ENCODE results near the gene UBE2C. TPM values are rescaled to one million over a fixed set of nuclear protein-coding genes. Genes with fewer than 3 reads are reported as not detected.
A peak's percentile ranks its signal among the peaks of the same experiment; 100 is the strongest.
"Not testable (repeated sequence)": the region's sequence is repeated elsewhere in the genome, so short reads cannot be mapped to it uniquely, and the experiment has no call there.

The UBE2C gene
- polyA plus RNA-seq, 2 donors, result 53.1 to 83.4 TPM

GRCh38 chr20:45796337-45797065 is 15.9 kb upstream of the UBE2C start:
- no peaks in the 10 kb centered on the region for H3K9me3 ChIP-seq (ENCODE audit: control insufficient read depth in 2 of 2, insufficient read depth in 1 of 2, low read depth in 1 of 2, low read length in 1 of 2)
- no peaks in the 10 kb centered on the region for H3K27me3 ChIP-seq (ENCODE audit: control insufficient read depth in 1 of 2, insufficient read depth in 2 of 2, low read length in 2 of 2)
- H3K4me3 ChIP-seq (ENCODE audit: low read depth in 1 of 2, low read length in 2 of 2), result no peak overlapping the region
- H3K27ac ChIP-seq (ENCODE audit: low read depth in 2 of 2, low read length in 1 of 2), result no peak overlapping the region
- H3K4me1 ChIP-seq (ENCODE audit: control insufficient read depth in 2 of 2, insufficient read depth in 2 of 2, low read length in 1 of 2), result peaks cover 4 to 6% of the 10 kb centered on the region in 2 donors
- peaks cover 4 to 15% of the 10 kb centered on the region in 2 donors for H3K36me3 ChIP-seq (ENCODE audit: control insufficient read depth in 2 of 2, insufficient read depth in 2 of 2, low read length in 1 of 2)
- 94 to 95% methylated on average over 11 of the region's 11 CpGs for WGBS, 2 donors

- H3K4me3 ChIP-seq (ENCODE audit: low read depth in 1 of 2, low read length in 2 of 2); H3K9me3 ChIP-seq (ENCODE audit: control insufficient read depth in 2 of 2, insufficient read depth in 1 of 2, low read depth in 1 of 2, low read length in 1 of 2); H3K27ac ChIP-seq (ENCODE audit: low read depth in 2 of 2, low read length in 1 of 2); H3K27me3 ChIP-seq (ENCODE audit: control insufficient read depth in 1 of 2, insufficient read depth in 2 of 2, low read length in 2 of 2); H3K4me1 ChIP-seq (ENCODE audit: control insufficient read depth in 2 of 2, insufficient read depth in 2 of 2, low read length in 1 of 2): not testable (repeated sequence)
- peaks cover 10 to 17% of the 10 kb centered on the region in 2 donors for H3K36me3 ChIP-seq (ENCODE audit: control insufficient read depth in 2 of 2, insufficient read depth in 2 of 2, low read length in 1 of 2)
- no CpG with 5 or more reads among the region's 1 CpG for WGBS, 2 donors
Measured at GRCh38 chr20:45797510-45797909, 14.9 kb upstream of the UBE2C start.

GRCh38 chr20:45797955-45798354 is 14.5 kb upstream of the UBE2C start:
- H3K27ac ChIP-seq (ENCODE audit: low read depth in 2 of 2, low read length in 1 of 2); H3K4me1 ChIP-seq (ENCODE audit: control insufficient read depth in 2 of 2, insufficient read depth in 2 of 2, low read length in 1 of 2); H3K4me3 ChIP-seq (ENCODE audit: low read depth in 1 of 2, low read length in 2 of 2); H3K27me3 ChIP-seq (ENCODE audit: control insufficient read depth in 1 of 2, insufficient read depth in 2 of 2, low read length in 2 of 2); H3K9me3 ChIP-seq (ENCODE audit: control insufficient read depth in 2 of 2, insufficient read depth in 1 of 2, low read depth in 1 of 2, low read length in 1 of 2): not testable (repeated sequence)
- H3K36me3 ChIP-seq (ENCODE audit: control insufficient read depth in 2 of 2, insufficient read depth in 2 of 2, low read length in 1 of 2), result peaks cover 10 to 21% of the 10 kb centered on the region in 2 donors
- WGBS, 2 donors, result 87 to 98% methylated on average over 3 of the region's 3 CpGs

- Histone ChIP-seq H3K27me3 (ENCODE audit: control insufficient read depth in 1 of 2, insufficient read depth in 2 of 2, low read length in 2 of 2) (no peaks in the 10 kb centered on the region), H3K4me3 (ENCODE audit: low read depth in 1 of 2, low read length in 2 of 2) (no peak overlapping the region), H3K36me3 (ENCODE audit: control insufficient read depth in 2 of 2, insufficient read depth in 2 of 2, low read length in 1 of 2) (peaks cover 10 to 24% of the 10 kb centered on the region in 2 donors), H3K4me1 (ENCODE audit: control insufficient read depth in 2 of 2, insufficient read depth in 2 of 2, low read length in 1 of 2) (no peaks in the 10 kb centered on the region), H3K9me3 (ENCODE audit: control insufficient read depth in 2 of 2, insufficient read depth in 1 of 2, low read depth in 1 of 2, low read length in 1 of 2) (no peaks in the 10 kb centered on the region), H3K27ac (ENCODE audit: low read depth in 2 of 2, low read length in 1 of 2) (no peak overlapping the region)
- WGBS, 2 donors, result 32 to 35% methylated on average over 4 of the region's 4 CpGs
Measured at GRCh38 chr20:45798935-45799642, 13.4 kb upstream of the UBE2C start.

GRCh38 chr20:45801851-45802250 is 10.6 kb upstream of the UBE2C start:
- Histone ChIP-seq H3K36me3 (ENCODE audit: control insufficient read depth in 2 of 2, insufficient read depth in 2 of 2, low read length in 1 of 2) (peaks cover 16 to 28% of the 10 kb centered on the region in 2 donors), H3K4me3 (ENCODE audit: low read depth in 1 of 2, low read length in 2 of 2) (no peak overlapping the region), H3K27ac (ENCODE audit: low read depth in 2 of 2, low read length in 1 of 2) (no peak overlapping the region), H3K4me1 (ENCODE audit: control insufficient read depth in 2 of 2, insufficient read depth in 2 of 2, low read length in 1 of 2) (no peaks in the 10 kb centered on the region), H3K9me3 (ENCODE audit: control insufficient read depth in 2 of 2, insufficient read depth in 1 of 2, low read depth in 1 of 2, low read length in 1 of 2) (no peaks in the 10 kb centered on the region), H3K27me3 (ENCODE audit: control insufficient read depth in 1 of 2, insufficient read depth in 2 of 2, low read length in 2 of 2) (no peaks in the 10 kb centered on the region)
- WGBS, 2 donors, result 89 to 92% methylated on average over 7 of the region's 7 CpGs

- H3K4me3 ChIP-seq (ENCODE audit: low read depth in 1 of 2, low read length in 2 of 2), result no peak overlapping the region
- H3K36me3 ChIP-seq (ENCODE audit: control insufficient read depth in 2 of 2, insufficient read depth in 2 of 2, low read length in 1 of 2), result peaks cover 18 to 20% of the 10 kb centered on the region in 2 donors
- WGBS, 2 donors, result 93 to 95% methylated on average over 8 of the region's 8 CpGs
- peaks cover 0 to 7% of the 10 kb centered on the region in 2 donors for H3K4me1 ChIP-seq (ENCODE audit: control insufficient read depth in 2 of 2, insufficient read depth in 2 of 2, low read length in 1 of 2)
- H3K27me3 ChIP-seq (ENCODE audit: control insufficient read depth in 1 of 2, insufficient read depth in 2 of 2, low read length in 2 of 2), result no peaks in the 10 kb centered on the region
- no peaks in the 10 kb centered on the region for H3K9me3 ChIP-seq (ENCODE audit: control insufficient read depth in 2 of 2, insufficient read depth in 1 of 2, low read depth in 1 of 2, low read length in 1 of 2)
- no peak overlapping the region for H3K27ac ChIP-seq (ENCODE audit: low read depth in 2 of 2, low read length in 1 of 2)
Measured at GRCh38 chr20:45810191-45810970, 2.1 kb upstream of the UBE2C start.

GRCh38 chr20:45813006-45813340 is 529 bp downstream of the UBE2C start:
- H3K9me3 ChIP-seq (ENCODE audit: control insufficient read depth in 2 of 2, insufficient read depth in 1 of 2, low read depth in 1 of 2, low read length in 1 of 2), result no peaks in the 10 kb centered on the region
- peak overlapping the region in 1 of 2 donors; percentile 9 for H3K27ac ChIP-seq (ENCODE audit: low read depth in 2 of 2, low read length in 1 of 2)
- peaks cover 10 to 15% of the 10 kb centered on the region in 2 donors for H3K36me3 ChIP-seq (ENCODE audit: control insufficient read depth in 2 of 2, insufficient read depth in 2 of 2, low read length in 1 of 2)
- H3K27me3 ChIP-seq (ENCODE audit: control insufficient read depth in 1 of 2, insufficient read depth in 2 of 2, low read length in 2 of 2), result no peaks in the 10 kb centered on the region
- peaks cover 0 to 7% of the 10 kb centered on the region in 2 donors for H3K4me1 ChIP-seq (ENCODE audit: control insufficient read depth in 2 of 2, insufficient read depth in 2 of 2, low read length in 1 of 2)
- 4 to 5% methylated on average over 11 of the region's 11 CpGs for WGBS, 2 donors
- H3K4me3 ChIP-seq (ENCODE audit: low read depth in 1 of 2, low read length in 2 of 2), result peak overlapping the region; percentile 61 to 74

GRCh38 chr20:45813489-45813888 is 1.0 kb downstream of the UBE2C start:
- no peaks in the 10 kb centered on the region for H3K9me3 ChIP-seq (ENCODE audit: control insufficient read depth in 2 of 2, insufficient read depth in 1 of 2, low read depth in 1 of 2, low read length in 1 of 2)
- WGBS, 2 donors, result 61 to 64% methylated on average over 7 of the region's 7 CpGs
- peaks cover 10 to 15% of the 10 kb centered on the region in 2 donors for H3K36me3 ChIP-seq (ENCODE audit: control insufficient read depth in 2 of 2, insufficient read depth in 2 of 2, low read length in 1 of 2)
- no peak overlapping the region for H3K27ac ChIP-seq (ENCODE audit: low read depth in 2 of 2, low read length in 1 of 2)
- peak overlapping the region; percentile 61 to 74 for H3K4me3 ChIP-seq (ENCODE audit: low read depth in 1 of 2, low read length in 2 of 2)
- H3K27me3 ChIP-seq (ENCODE audit: control insufficient read depth in 1 of 2, insufficient read depth in 2 of 2, low read length in 2 of 2), result no peaks in the 10 kb centered on the region
- H3K4me1 ChIP-seq (ENCODE audit: control insufficient read depth in 2 of 2, insufficient read depth in 2 of 2, low read length in 1 of 2), result peaks cover 0 to 7% of the 10 kb centered on the region in 2 donors

GRCh38 chr20:45814314-45814713 is 1.9 kb downstream of the UBE2C start:
- no peaks in the 10 kb centered on the region for H3K27me3 ChIP-seq (ENCODE audit: control insufficient read depth in 1 of 2, insufficient read depth in 2 of 2, low read length in 2 of 2)
- WGBS, 2 donors, result 86 to 90% methylated on average over 3 of the region's 3 CpGs
- H3K27ac ChIP-seq (ENCODE audit: low read depth in 2 of 2, low read length in 1 of 2), result no peak overlapping the region
- H3K9me3 ChIP-seq (ENCODE audit: control insufficient read depth in 2 of 2, insufficient read depth in 1 of 2, low read depth in 1 of 2, low read length in 1 of 2), result no peaks in the 10 kb centered on the region
- H3K4me1 ChIP-seq (ENCODE audit: control insufficient read depth in 2 of 2, insufficient read depth in 2 of 2, low read length in 1 of 2), result peaks cover 0 to 7% of the 10 kb centered on the region in 2 donors
- peaks cover 3 to 9% of the 10 kb centered on the region in 2 donors for H3K36me3 ChIP-seq (ENCODE audit: control insufficient read depth in 2 of 2, insufficient read depth in 2 of 2, low read length in 1 of 2)
- no peak overlapping the region for H3K4me3 ChIP-seq (ENCODE audit: low read depth in 1 of 2, low read length in 2 of 2)
